Left ventricle myocardium inferior (tissue), 1 donor: ENCODE measurements around the gene CAMK1D. TPM values are rescaled to one million over a fixed set of nuclear protein-coding genes. Genes with fewer than 3 reads are reported as not detected.
A peak's percentile ranks its signal among the peaks of the same experiment; 100 is the strongest.

Source experiments
- DNase-seq: peaks from one replicate; pipeline ENCODE4 v3.0.0-alpha.2; 2020
- H3K27ac ChIP-seq: fragments of 200-600 bp; replicated peaks from 2 replicates; pipeline ENCODE4 v1.8.0; 2021
- H3K27me3 ChIP-seq: fragments of 200-600 bp; 2 replicates; pipeline ENCODE4 v1.8.0; 2021; ENCODE audit warnings: low read depth
- H3K36me3 ChIP-seq: fragments of 200-600 bp; 2 replicates; pipeline ENCODE4 v1.8.0; 2021
- H3K4me1 ChIP-seq: fragments of 200-600 bp; 2 replicates; pipeline ENCODE4 v1.8.0; 2021
- H3K4me3 ChIP-seq: fragments of 200-600 bp; 2 replicates; pipeline ENCODE4 v1.8.0; 2021; ENCODE audit warnings: mild to moderate bottlenecking, moderate library complexity
- H3K9me3 ChIP-seq: fragments of 200-600 bp; replicated peaks from 2 replicates; pipeline ENCODE4 v1.8.0; 2021
- intact Hi-C: fragments of 100-400 bp; cut with micrococcal nuclease; formaldehyde crosslinking; loops from one replicate; pipeline ENCODE4 v1.11.0; 2022
- total RNA-seq: library from RNA; stranded (reverse); fragmentation: NEBNext Ultra II Directional; extraction: Animal tissue kit (Norgen Biotek cat#: 25700); gene quantifications from one replicate; pipeline ENCODE4 v1.2.1, GENCODE V29; 2021
- TF ChIP-seq, protein P1 (sequence below): fragments of 200-600 bp; IDR thresholded peaks from 2 replicates; pipeline ENCODE4 v1.8.0; 2021; ENCODE audit warnings: antibody characterized with exemption, mild to moderate bottlenecking, borderline replicate concordance
- donor health status: DM: no; HTN: yes; CAD: no; lungs with severe emphysema.

Gene CAMK1D
- total RNA-seq, 1 donor from 2014 or later = 2.5 TPM

DNA sequence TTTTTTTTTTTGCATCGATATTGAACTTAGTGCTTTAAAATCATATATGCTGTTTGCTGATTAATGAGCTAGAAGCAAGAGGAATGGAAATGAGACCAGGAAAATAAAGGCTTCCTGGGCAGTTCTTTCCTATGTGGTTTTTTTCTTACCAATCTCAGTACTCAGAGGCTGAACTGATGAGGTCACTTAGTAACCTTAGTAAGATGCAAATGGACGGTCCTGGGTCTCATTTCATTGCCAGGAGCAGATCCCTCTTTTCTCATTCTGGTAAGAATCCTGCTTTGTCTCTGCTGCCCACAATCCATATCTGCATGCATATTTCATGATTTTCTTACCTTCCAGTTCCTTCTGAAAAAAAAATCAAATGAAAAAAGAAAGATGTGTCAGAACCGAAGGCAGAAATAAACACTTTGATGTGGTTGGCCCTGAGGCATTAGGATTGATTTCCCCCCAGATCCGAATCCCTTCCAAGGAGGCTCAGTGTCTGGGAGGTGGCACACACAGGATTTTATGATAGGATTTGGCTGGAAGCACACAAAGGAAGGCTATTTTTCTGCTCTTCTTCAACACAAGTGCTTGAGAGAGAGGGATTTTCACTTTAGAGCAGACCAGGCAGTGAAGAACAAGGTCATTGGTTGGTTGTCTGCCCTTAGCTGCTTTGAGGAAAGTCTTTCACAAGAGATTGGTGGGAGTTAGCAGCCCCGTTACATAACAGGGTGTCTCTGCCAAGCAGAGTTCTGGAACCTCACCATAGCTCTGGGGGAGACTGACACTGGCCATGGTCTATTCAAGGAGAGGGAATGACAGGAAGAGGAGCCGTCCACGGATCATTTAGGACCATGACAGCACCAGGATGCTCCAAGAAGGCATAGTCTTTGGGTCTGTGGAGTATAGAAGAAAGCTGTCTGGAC lies 150.0 kb downstream of the CAMK1D start:
- Histone ChIP-seq H3K36me3 (no peaks in the 10 kb centered on the region), H3K4me1 (peaks cover 38% of the 10 kb centered on the region), H3K4me3 (no peak overlapping the region), H3K27ac (peak overlapping the region; percentile 57), H3K27me3 (no peaks in the 10 kb centered on the region), H3K9me3 (no peaks in the 10 kb centered on the region)
- intact Hi-C loops = no loop called here
- DNase-seq = no peak
- TF ChIP-seq, protein P1, sequence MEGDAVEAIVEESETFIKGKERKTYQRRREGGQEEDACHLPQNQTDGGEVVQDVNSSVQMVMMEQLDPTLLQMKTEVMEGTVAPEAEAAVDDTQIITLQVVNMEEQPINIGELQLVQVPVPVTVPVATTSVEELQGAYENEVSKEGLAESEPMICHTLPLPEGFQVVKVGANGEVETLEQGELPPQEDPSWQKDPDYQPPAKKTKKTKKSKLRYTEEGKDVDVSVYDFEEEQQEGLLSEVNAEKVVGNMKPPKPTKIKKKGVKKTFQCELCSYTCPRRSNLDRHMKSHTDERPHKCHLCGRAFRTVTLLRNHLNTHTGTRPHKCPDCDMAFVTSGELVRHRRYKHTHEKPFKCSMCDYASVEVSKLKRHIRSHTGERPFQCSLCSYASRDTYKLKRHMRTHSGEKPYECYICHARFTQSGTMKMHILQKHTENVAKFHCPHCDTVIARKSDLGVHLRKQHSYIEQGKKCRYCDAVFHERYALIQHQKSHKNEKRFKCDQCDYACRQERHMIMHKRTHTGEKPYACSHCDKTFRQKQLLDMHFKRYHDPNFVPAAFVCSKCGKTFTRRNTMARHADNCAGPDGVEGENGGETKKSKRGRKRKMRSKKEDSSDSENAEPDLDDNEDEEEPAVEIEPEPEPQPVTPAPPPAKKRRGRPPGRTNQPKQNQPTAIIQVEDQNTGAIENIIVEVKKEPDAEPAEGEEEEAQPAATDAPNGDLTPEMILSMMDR = no peak

DNA sequence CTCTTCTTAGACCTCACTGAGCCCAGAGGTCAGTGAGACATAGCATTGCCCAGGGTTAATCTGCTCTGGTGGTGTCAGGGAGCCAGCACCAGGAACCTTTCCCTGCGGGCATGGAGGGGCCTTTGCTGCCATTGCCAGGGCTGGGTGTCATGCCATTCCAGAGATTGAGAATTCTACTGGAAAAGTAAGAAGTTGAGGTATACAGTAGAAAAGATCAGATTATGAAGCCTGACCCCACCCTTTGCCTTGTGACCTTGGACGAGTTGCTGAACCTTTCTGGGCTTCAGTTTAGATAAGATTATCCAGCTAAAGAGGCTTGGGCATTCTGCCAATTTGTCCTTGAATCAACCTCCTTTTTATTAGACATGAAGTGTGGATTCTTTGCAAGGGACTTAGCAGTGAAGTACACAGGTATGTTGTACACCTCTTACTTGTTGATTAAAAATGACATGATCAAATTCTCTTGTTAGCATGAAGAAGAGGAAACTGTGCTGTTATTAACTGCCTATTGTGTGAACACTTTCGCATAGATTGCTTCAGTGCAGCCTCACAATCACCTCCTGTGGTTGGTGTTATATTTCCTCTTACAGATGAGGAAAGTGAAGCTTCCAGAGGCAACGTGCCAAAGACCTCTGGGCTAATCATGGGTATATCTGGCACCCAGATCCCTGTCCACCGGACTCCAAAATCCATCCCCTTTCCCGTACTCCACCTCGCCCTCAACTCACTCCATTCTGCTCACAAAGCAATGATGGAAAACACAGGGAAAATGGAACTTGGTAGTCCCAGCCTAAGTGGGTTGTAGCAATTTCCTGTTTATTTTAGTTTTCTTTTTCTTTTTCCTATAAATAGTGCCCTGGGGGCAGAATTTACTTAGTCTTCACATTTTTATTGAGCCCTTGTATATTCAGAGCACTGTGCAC lies 151.3 kb downstream of the CAMK1D start:
- peaks cover 38% of the 10 kb centered on the region for H3K4me1 ChIP-seq
- TF ChIP-seq, protein P1 = no peak
- H3K4me3 ChIP-seq = no peak overlapping the region
- H3K36me3 ChIP-seq = no peaks in the 10 kb centered on the region
- DNase-seq = no peak
- H3K27ac ChIP-seq = peak overlapping the region; percentile 57
- H3K9me3 ChIP-seq = no peaks in the 10 kb centered on the region
- intact Hi-C loops = no loop called here
- no peaks in the 10 kb centered on the region for H3K27me3 ChIP-seq

GRCh38 chr10:12501324-12501723 lies 152.0 kb downstream of the CAMK1D start:
- Histone ChIP-seq H3K36me3 (no peaks in the 10 kb centered on the region), H3K27ac (peak overlapping the region; percentile 57), H3K9me3 (no peaks in the 10 kb centered on the region), H3K27me3 (no peaks in the 10 kb centered on the region), H3K4me3 (no peak overlapping the region), H3K4me1 (peaks cover 38% of the 10 kb centered on the region)
- no peak for DNase-seq
- TF ChIP-seq, protein P1 = no peak
- intact Hi-C loops = no loop called here

DNA sequence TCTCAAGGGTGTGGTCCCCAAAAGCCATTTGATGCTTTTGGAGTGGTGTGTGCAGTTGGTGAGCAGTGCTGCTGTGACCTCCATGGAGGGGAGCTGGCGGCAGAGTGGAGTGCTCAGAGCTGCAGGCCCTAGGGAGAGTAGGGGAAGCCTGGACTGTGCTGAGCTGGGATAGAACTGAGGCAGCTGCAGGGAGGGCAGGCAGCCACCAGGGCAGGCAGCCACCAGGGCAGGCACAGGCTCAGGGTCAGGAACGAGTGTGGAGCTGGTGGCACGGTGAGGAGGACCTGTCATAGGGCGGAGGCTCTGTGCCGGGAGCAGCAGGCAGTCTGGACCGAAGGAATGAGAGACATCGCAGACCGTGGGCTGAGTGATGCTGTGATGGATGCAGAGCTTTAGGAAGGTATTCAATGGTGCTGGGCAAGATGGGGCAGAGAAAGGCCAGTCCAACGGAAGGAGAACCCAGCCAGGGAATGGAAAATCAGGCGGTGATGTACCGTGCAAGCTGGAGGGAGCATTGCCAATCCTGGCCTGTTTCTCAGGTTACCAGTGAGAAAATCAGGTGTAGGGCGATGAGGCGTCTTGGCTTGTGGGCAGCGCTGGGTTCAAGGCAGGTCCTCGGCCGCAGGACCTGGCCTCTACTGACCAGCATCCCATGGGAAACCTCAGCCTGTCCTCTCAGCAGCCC lies 152.6 kb downstream of the CAMK1D start:
- Histone ChIP-seq H3K36me3 (no peaks in the 10 kb centered on the region), H3K9me3 (no peaks in the 10 kb centered on the region), H3K4me3 (no peak overlapping the region), H3K27me3 (no peaks in the 10 kb centered on the region), H3K4me1 (peaks cover 38% of the 10 kb centered on the region), H3K27ac (peak overlapping the region; percentile 57)
- peak; percentile 25 for DNase-seq
- intact Hi-C loops = no loop called here
- TF ChIP-seq, protein P1 = peak; percentile 31
